Stimulated activated CD4-positive, alpha-beta T cell treated with anti-CD3 and anti-CD28 coated beads, Interleukin-4, amount 100 ng/mL, for 4 hours (primary cell): Measurements from ENCODE around the gene RUNDC1.

Source experiments
- DNase-seq, 2 experiments: peaks; one replicate each; pipeline ENCODE4 v3.0.0-alpha.2; 2020

The RUNDC1 gene

GRCh38 chr17:43020030-43020621, 39.8 kb downstream of the RUNDC1 start:
- DNase-seq, result no peak

GRCh38 chr17:43020789-43021740, 40.7 kb downstream of the RUNDC1 start:
- peak; percentile 19 to 35 for DNase-seq

- peak; percentile 48 to 68 for DNase-seq
Observed at GRCh38 chr17:43021741-43022512, 41.6 kb downstream of the RUNDC1 start, which contains the start of gene VAT1. Gene VAT1, minus strand, starts transcription at chr17:43022385. Its CDS starts 63 bp downstream, at chr17:43022322.

- DNase-seq, result peak; percentile 70 to 80
Observed at GRCh38 chr17:43024407-43025289, 44.3 kb downstream of the RUNDC1 start, which contains the start of gene RND2. Gene RND2, plus strand, starts transcription at chr17:43025231. Its CDS starts 117 bp downstream, at chr17:43025348.

- no peak for DNase-seq
Observed at GRCh38 chr17:43025290-43025657, 44.9 kb downstream of the RUNDC1 start.

GRCh38 chr17:43025766-43026537, 45.6 kb downstream of the RUNDC1 start:
- no peak for DNase-seq

GRCh38 chr17:43026595-43026994, 46.2 kb downstream of the RUNDC1 start:
- no peak for DNase-seq

GRCh38 chr17:43027091-43028032, 47.0 kb downstream of the RUNDC1 start:
- DNase-seq, result no peak

- DNase-seq, result no peak
Observed at GRCh38 chr17:43028221-43028861, 48.0 kb downstream of the RUNDC1 start.

- no peak for DNase-seq
Observed at GRCh38 chr17:43030137-43030767, 49.9 kb downstream of the RUNDC1 start.

- DNase-seq, result no peak
Observed at GRCh38 chr17:43031666-43032065, 51.3 kb downstream of the RUNDC1 start.

GRCh38 chr17:43033948-43034881, 53.9 kb downstream of the RUNDC1 start:
- DNase-seq, result no peak

- no peak for DNase-seq
Observed at GRCh38 chr17:43034894-43035293, 54.5 kb downstream of the RUNDC1 start.

- DNase-seq, result no peak
Observed at GRCh38 chr17:43039646-43040045, 59.3 kb downstream of the RUNDC1 start.

- DNase-seq, result no peak
Observed at GRCh38 chr17:43040655-43041054, 60.3 kb downstream of the RUNDC1 start.

- DNase-seq, result no peak
Observed at GRCh38 chr17:43042025-43042628, 61.8 kb downstream of the RUNDC1 start.
